ENCODE data around the gene MRPL24. TPM values are rescaled to one million over a fixed set of nuclear protein-coding genes. Genes with fewer than 3 reads are reported as not detected.

The MRPL24 gene
- total RNA-seq, 1 donor from 2014 or later, result 17.0 TPM

- no peaks in the 10 kb centered on the region for H3K27me3 ChIP-seq
- H3K4me1 ChIP-seq, result peaks cover 0 to 33% of the 10 kb centered on the region in 2 donors
- no peak for DNase-seq (ENCODE audit: low spot score in 2 of 2)
- H3K4me3 ChIP-seq, result no peak overlapping the region
- TF ChIP-seq CTCF (IDR thresholded peaks at IDR 0.05), result no peak
- no peaks in the 10 kb centered on the region for H3K9me3 ChIP-seq
- no peak overlapping the region for H3K27ac ChIP-seq
- intact Hi-C loops (cut with DNase I), result no loop called here
- no peaks in the 10 kb centered on the region for H3K36me3 ChIP-seq
These were observed 32.0 kb upstream of the MRPL24 start for GRCh38 chr1:156772728-156773497.

- Histone ChIP-seq H3K4me1 (peaks cover 0 to 33% of the 10 kb centered on the region in 2 donors), H3K36me3 (no peaks in the 10 kb centered on the region)
- intact Hi-C loops (cut with DNase I), result no loop called here
These were observed 31.3 kb upstream of the MRPL24 start for GRCh38 chr1:156772222-156772621.

GRCh38 chr1:156768610-156769295 is 27.9 kb upstream of the MRPL24 start:
- H3K4me1 ChIP-seq, result peaks cover 0 to 33% of the 10 kb centered on the region in 2 donors
- no peaks in the 10 kb centered on the region for H3K36me3 ChIP-seq
- peak overlapping the region; percentile 78 to 97 for H3K4me3 ChIP-seq
- TF ChIP-seq CTCF (IDR thresholded peaks at IDR 0.05), result no peak
- H3K27ac ChIP-seq, result no peak overlapping the region
- DNase-seq (ENCODE audit: low spot score in 2 of 2), result no peak
- H3K9me3 ChIP-seq, result no peaks in the 10 kb centered on the region
- no peaks in the 10 kb centered on the region for H3K27me3 ChIP-seq
- intact Hi-C loops (cut with DNase I), result loop anchor here (5.0 to 10.0 kb wide), 2 partner anchors 61 to 366 kb away; partner anchors contain the start of genes CRABP2 and ETV3

More at GRCh38 chr1:156772222-156772621, 31.3 kb upstream of the MRPL24 start:
- TF ChIP-seq CTCF (IDR thresholded peaks at IDR 0.05), result no peak
- no peaks in the 10 kb centered on the region for H3K9me3 ChIP-seq
- no peaks in the 10 kb centered on the region for H3K27me3 ChIP-seq
- no peak overlapping the region for H3K4me3 ChIP-seq
- DNase-seq (ENCODE audit: low spot score in 2 of 2), result no peak
- H3K27ac ChIP-seq, result no peak overlapping the region

GRCh38 chr1:156767879-156768604 is 27.2 kb upstream of the MRPL24 start:
- Histone ChIP-seq H3K36me3 (no peaks in the 10 kb centered on the region), H3K9me3 (no peaks in the 10 kb centered on the region), H3K27me3 (no peaks in the 10 kb centered on the region), H3K27ac (peak overlapping the region; percentile 90 to 96), H3K4me1 (peaks cover 0 to 32% of the 10 kb centered on the region in 2 donors), H3K4me3 (peak overlapping the region; percentile 78 to 97)
- intact Hi-C loops (cut with DNase I), result loop anchor here (1.0 to 10.0 kb wide), 6 partner anchors 17 to 429 kb away; partner anchors contain the start of genes CCT3, CRABP2, ETV3 and HDGF
- TF ChIP-seq CTCF (IDR thresholded peaks at IDR 0.05), result no peak
- DNase-seq (ENCODE audit: low spot score in 2 of 2), result peak in 1 of 2 donors; percentile 75

GRCh38 chr1:156767101-156767878 is 26.4 kb upstream of the MRPL24 start, which contains the start of gene PRCC:
PRCC (plus strand) TSS chr1:156767535; CDS start chr1:156767772, 237 bp downstream.
- Histone ChIP-seq H3K27me3 (no peaks in the 10 kb centered on the region), H3K4me3 (peak within 1 kb of the TSS; percentile 78 to 97), H3K9me3 (no peaks in the 10 kb centered on the region), H3K4me1 (peaks cover 0 to 28% of the 10 kb centered on the region in 2 donors), H3K27ac (peak within 1 kb of the TSS; percentile 90 to 96), H3K36me3 (no peaks in the 10 kb centered on the region)
- intact Hi-C loops (cut with DNase I), result loop anchor here (1.0 to 10.0 kb wide), 6 partner anchors 16 to 428 kb away; partner anchors contain the start of genes CCT3, CRABP2, ETV3 and HDGF
- DNase-seq (ENCODE audit: low spot score in 2 of 2), result peak; percentile 98 to 100
- no peak for TF ChIP-seq CTCF (IDR thresholded peaks at IDR 0.05)

Data from ascending aorta (tissue), 2 donors.